NOMO-1 treated with DMSO at 0.1 percent for 48 hours (cell line): ENCODE data around the gene CPLANE2.
A peak's percentile ranks its signal among the peaks of the same experiment; 100 is the strongest.
"Not testable (repeated sequence)": the region's sequence is repeated elsewhere in the genome, so short reads cannot be mapped to it uniquely, and the experiment has no call there.

Source experiments
- DNase-seq: peaks from one replicate; lab custom pipeline; 2025; ENCODE audit not compliant: unreplicated experiment; lab: John Stamatoyannopoulos, UW

The CPLANE2 gene

DNA sequence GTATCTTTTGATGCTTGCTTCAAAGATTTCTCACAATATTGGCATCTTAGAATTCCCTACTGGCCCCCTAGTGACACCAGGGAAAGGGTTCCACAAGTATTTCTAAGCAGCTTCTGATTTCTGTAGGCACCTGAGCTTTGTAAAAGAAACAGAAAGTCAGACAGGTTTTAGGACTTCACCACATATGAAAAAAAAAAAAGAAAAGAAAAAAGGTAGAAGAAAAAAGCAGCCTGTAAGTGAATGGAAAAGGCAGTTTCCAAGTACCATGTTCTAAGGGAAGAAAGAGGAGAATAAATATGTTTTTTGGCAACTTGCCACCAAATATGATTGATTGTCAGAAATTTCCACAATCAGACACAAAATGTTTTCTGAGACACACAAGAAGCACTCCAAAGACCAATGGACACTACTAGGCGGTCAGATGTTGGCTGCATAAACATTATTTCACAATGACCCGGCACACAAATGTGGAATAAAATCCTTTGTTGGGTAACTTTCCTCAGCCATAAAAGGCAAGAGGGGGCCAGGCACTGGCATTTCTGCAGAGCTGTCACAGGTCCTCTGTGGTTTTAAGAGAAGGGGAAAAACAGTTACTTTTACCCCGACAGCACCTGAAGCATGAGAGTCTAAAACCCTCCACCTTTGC is 12.7 kb upstream of the CPLANE2 start:
- DNase-seq: peak; percentile 14

DNA sequence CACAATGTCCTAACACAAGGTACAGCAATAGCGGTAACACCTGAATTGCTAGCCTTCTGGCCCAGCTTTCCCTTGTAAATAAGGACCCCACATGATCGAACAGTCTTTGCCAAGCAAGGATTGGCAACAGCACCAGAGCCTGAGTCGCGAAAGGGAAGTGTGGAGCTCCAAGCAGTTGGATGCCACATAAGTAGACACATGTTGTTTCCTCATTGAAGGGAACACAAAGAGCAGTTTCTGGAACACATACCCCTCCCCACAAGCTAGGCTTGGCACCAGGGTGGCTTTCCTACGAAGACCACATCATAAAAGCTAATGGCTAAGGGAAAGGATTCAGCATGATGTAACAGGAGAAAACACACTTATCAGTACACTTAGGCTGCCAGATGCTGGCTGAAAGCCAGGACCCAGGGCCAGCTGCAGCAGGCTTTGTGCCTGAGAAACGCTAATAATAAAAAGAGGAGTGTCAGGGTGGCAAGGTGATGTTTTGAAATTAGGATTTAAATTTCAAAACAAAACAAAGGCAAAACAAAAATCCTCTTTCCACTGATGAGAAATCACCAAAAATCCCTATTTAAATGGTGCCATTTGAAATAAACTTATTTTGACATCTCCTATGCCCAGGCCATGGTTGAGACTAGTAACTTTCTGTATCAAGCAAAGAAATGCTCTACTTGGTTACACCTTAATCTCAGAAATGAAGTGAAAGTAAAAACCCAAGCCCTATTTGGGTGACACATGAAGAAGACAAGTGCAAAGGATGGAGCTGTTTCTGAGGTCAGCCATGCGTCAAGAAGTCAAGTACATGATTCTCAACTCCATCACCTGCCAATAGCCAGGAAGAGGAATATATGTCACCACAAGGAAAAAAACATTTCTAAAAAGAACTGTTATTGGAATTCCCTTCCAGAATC is 11.9 kb upstream of the CPLANE2 start:
- DNase-seq: no peak

DNA sequence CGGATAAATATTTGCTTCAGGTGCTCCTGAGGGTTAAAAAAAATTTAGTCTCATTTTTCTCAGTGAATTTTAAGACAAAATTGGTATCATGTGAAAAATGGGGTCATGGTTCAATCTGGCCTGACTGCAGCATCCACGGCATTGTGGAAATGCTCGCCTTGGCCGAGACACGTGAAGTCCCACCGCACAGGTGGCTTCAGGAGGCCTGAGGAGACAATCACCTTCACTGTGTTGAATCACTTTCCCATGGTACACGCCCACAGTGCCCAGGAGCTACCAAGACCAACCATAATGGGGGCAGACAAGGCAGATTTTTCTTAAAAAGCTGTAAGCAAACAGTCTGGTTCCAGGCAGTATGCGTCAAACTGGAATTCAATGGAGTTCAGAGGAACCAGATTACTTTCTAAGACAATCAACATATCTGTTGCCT is 11.0 kb upstream of the CPLANE2 start:
- DNase-seq: no peak

- no peak for DNase-seq
Measured at GRCh38 chr1:16247441-16247840, 10.5 kb upstream of the CPLANE2 start.

DNA sequence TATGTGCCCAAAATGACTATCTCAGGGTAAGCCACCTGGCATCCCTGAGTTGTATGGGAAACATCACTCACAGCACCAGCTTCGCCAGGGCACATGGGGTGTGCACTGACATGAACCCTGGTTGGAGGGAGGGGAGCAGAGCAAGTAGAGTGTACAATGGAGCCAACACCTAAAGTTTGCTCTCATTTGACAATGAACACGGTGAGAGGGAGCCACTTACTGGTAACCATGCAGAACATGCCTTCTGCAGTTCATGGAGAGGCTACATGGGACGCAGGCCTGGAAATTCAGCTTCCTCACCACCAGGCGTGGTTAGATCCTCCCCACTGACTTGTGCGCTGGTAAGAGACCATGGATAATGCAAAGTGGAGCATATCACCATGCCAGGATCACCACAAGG is 10.0 kb upstream of the CPLANE2 start:
- DNase-seq: no peak

DNA sequence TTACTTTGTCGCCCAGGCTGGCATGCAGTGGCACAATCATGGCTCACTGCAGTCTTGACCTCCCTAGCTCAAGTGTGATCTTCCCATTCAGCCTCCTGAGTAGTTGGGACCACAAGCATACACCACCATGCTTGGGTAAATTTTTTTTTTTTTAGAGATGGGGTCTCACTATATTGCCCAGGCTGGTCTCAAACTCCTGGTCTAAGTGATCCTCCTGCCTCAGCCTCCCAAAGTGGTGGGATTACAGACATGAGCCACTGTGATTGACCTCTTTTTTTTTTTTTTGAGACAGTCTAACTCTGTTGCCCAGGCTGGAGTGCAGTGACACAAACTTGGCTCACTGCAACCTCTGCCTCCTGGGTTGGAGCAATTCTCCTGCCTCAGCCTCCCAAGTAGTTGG is 9.3 kb upstream of the CPLANE2 start:
- DNase-seq: not testable (repeated sequence)

GRCh38 chr1:16245476-16246196 is 8.7 kb upstream of the CPLANE2 start:
- DNase-seq: no peak

DNA sequence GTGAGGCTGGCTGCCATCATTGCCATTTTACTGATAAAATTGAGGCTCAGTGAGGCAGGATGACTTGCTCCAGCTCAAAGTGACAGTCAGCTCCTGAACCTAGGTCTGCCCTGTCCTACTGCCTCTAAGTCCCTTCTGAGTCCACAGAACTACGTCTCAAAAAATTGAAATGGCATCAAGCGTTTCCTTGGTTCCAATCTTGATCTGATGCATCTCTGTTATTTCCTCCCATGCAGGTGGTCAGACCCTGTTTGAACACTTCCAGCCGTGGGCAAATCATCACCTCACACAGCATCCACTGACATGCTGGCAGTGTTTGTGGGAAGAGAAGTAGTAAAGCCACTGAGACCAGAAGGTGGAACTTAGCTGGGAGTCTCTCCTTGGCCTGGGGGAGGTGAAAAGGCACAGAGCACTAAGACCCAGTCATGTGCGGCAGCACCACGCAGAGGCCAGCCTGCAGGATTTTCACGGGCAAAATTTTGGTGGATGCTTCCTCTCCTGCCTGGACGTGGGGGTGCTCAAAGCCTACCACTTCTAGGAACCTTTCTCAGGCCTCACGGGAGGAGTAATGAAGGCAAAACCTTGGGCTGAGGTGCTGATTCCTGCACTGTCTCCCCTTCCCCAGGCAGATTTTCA is 7.8 kb upstream of the CPLANE2 start:
- no peak for DNase-seq

DNA sequence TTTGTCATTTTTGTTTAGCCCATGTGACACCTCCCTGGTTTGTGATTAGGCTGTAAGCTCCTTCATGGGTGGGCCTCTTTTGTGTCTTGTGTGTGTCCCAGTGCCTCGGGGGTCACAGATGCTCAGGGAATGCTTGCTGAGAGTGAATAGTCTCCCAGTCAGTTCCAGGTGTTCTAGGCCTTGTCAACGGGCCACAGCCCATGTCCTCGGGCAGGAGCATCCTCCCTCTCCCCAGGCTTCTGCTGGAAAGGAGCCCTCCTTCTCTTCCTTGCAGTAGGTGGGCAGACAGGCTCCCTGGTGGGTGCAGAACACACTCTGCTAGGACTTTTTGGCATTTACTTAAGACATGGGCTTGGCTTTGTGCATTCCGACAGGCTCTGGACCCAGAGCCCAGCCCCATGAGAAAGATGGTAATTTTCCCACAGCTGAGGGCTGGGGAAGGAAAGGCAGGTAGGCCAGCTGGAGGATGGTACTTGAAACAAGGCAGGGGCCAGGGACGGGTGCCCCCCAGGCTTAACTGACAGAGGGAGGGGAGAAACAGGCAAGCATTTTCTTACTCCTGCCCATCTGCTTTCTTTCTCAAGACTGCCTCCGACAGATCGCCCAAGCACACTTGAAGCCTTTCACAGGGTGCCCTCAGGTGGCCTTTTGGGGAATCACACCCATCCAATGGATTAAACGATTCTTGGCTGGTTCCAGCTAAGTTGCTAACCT is 7.1 kb upstream of the CPLANE2 start:
- DNase-seq: peak; percentile 63

DNA sequence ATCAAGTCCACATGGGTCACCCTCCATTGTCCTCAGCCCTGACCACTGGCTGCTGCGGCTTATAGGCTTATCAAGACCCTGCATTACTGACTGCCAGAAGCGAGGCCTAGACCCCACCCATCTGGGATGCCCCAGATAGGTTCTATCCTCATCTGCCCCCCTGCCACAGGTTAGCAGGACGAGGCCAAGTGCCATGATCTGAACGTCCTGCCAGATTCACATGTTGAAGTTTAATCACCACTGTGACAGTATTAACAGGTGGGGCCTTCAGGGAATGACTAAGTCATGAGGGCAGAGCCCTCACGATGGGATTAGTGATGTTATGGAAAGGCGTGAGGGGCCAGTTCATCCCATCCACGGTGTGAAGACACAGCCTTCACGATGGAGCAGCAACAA is 6.2 kb upstream of the CPLANE2 start:
- DNase-seq: no peak

DNA sequence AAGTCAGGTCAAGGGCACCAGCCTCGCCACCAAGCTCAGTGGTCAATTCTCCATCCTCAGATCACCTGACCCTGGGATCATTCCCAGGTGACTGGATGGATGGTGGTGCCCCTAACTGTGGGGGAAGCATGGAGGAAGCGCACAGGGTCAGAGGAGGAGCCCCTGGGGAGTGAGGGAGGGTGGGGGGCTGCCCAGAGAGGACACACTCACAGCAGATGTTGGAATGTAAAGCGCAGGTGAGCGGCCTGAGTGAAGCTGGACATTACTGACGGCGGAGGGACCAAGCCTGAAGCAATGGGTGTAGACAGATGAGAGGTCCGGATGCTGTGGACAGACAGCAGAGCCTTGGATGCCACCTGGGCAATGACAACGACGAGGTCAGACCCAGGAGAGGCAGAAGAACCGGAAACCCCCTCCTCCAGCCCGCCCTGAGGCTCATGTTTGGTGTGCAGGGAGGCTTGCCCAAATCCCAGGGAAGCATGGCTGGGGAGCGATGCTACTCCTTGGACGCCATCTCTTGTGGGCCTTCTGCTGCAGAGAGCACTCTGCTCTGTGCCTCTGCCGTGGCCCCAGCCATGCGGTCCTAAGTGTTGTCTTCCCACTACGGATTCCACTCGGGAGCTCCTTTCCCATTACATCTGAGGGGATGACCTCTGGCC is 5.7 kb upstream of the CPLANE2 start:
- DNase-seq: no peak

DNA sequence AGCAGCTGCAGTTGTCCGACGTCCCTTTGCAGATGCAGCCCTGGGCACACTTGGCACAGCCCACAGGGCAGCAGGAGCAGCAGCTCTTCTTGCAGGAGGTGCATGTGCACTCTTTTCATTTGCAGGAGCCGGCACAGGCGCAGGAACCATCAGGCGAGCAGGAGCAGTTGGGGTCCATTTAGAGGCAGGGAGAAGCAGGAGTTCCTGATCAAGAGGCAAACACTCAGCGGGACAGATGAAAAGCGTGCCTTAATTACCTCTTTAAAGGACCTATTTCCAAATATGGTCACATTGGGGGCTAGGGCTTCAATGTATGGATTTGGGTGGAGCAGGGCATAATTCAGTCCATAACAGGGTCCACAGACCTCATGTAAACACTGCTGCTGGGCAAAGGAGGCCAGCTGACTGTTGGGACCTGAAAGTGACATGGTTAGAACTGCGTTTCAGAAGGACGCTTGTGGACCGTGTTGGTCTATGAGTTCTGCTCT is 4.3 kb upstream of the CPLANE2 start:
- no peak for DNase-seq

DNA sequence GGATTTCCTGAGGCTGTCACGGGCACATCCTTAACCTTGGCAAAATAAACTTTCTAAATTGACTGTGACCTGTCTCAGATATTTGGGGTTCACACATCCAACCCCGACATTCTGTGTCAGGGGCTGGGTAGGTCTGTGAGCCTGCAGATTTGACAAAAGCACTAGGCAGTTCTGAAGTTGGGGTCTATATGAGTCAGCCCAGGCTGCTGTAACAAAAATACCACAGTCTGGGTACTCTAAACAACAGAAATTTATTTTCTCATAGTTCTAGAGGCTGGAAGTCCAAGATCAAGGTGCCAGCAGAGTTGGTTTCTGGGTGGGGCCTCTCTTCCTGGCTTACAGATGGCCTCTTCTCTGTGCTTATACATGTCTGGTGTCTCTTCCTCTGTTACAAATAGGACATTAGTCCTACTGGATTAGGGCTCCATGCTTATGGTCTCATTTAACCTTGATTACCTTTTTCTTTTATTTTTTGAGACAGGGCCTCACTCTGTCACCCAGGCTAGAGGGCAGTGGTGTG is 3.0 kb upstream of the CPLANE2 start:
- no peak for DNase-seq

GRCh38 chr1:16237343-16237830 is 404 bp upstream of the CPLANE2 start:
- DNase-seq: no peak

DNA sequence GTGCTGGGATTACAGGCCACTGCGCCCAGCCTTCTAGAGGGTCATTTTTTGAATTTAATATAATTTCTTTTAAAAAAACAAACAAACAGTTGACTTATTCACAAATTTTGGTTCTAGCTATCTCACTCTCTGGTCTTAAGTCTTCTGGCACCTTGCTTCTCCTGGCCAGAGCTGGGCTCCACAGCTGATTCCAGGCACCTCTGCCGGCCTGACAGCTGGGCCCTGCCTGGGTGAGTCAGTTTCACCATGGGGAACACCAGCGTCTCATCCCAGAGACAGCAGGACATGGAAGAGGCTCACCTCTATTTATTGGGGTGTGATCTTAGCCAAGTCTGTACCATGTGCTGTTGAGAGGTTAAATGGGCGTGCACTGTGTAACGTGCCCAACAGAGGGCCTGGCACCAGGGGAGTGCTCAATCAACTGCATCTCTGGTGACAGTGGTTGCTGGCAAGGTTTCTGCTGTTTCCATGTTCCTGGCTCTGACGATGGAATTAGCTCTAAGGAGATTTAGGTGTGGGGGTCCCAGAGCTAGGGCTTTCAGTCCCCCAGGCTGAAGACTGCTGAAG is 956 bp downstream of the CPLANE2 start:
- peak; percentile 21 for DNase-seq

- no peak for DNase-seq
Measured at GRCh38 chr1:16235347-16235746, 1.6 kb downstream of the CPLANE2 start.

- DNase-seq: no peak
Measured at GRCh38 chr1:16233431-16233830, 3.6 kb downstream of the CPLANE2 start.

GRCh38 chr1:16232316-16232710 is 4.7 kb downstream of the CPLANE2 start:
- no peak for DNase-seq
